HepG2 (cell line): Measurements from ENCODE around the gene WARS2. TPM values are rescaled to one million over a fixed set of nuclear protein-coding genes. Genes with fewer than 3 reads are reported as not detected.

Source experiments
- AGO2 ChIP-seq: fragments of 200-400 bp; formaldehyde crosslinking; optimal IDR thresholded peaks from 2 replicates; pipeline ENCODE3; 2017; ENCODE audit warnings: mild to moderate bottlenecking, low read depth, low read length, moderate library complexity
- E2F1 ChIP-seq: sonication (generic); formaldehyde crosslinking; IDR thresholded peaks from 2 replicates; pipeline ENCODE4 v1.5.0; 2020; ENCODE audit warnings: missing genetic modification reagents
- EED ChIP-seq: sonication (generic); formaldehyde crosslinking; IDR thresholded peaks from 2 replicates; pipeline ENCODE4 v1.5.0; 2020; ENCODE audit warnings: mild to moderate bottlenecking, missing genetic modification reagents
- GABPB1 ChIP-seq: IDR thresholded peaks from 2 replicates; pipeline ENCODE4 v1.6.1; 2016; ENCODE audit warnings: mild to moderate bottlenecking, missing genetic modification reagents, moderate library complexity, missing compliant biosample characterization
- GATA4 ChIP-seq: sonication (generic); IDR thresholded peaks from 2 replicates; pipeline ENCODE4 v1.6.1; 2016; ENCODE audit warnings: antibody characterized with exemption, low read depth, borderline replicate concordance
- KAT8 ChIP-seq: IDR thresholded peaks from 2 replicates; pipeline ENCODE4 v1.6.1; 2016; ENCODE audit warnings: missing genetic modification reagents, missing compliant biosample characterization
- KMT2B ChIP-seq: IDR thresholded peaks from 2 replicates; pipeline ENCODE4 v1.6.1; 2016; ENCODE audit warnings: missing genetic modification reagents, missing compliant biosample characterization
- MEIS2 ChIP-seq: sonication (generic); formaldehyde crosslinking; IDR thresholded peaks from 2 replicates; pipeline ENCODE4 v1.9.0; 2021; ENCODE audit warnings: mild to moderate bottlenecking, missing genetic modification reagents
- RFX5 ChIP-seq: IDR thresholded peaks from 2 replicates; pipeline ENCODE4 v1.6.1; 2011; ENCODE audit warnings: low read depth, low read length, improper control_type of control experiment
- RXRA ChIP-seq: sonication (generic); formaldehyde crosslinking; IDR thresholded peaks from 2 replicates; pipeline ENCODE4 v1.5.1; 2020; ENCODE audit warnings: missing genetic modification reagents
- THAP11 ChIP-seq: IDR thresholded peaks from 2 replicates; pipeline ENCODE4 v1.6.1; 2016; ENCODE audit warnings: missing biosample characterization, missing genetic modification reagents
- XRCC5 ChIP-seq: fragments of 200-400 bp; formaldehyde crosslinking; optimal IDR thresholded peaks from 2 replicates; pipeline ENCODE3; 2017; ENCODE audit warnings: mild to moderate bottlenecking, low read length
- ZFP36L2 ChIP-seq: sonication (generic); formaldehyde crosslinking; IDR thresholded peaks from 2 replicates; pipeline ENCODE4 v1.4.0; 2020; ENCODE audit warnings: missing genetic modification reagents
- ZNF230 ChIP-seq: sonication (generic); formaldehyde crosslinking; IDR thresholded peaks from 2 replicates; pipeline ENCODE4 v1.4.0; 2020; ENCODE audit warnings: mild to moderate bottlenecking, missing genetic modification reagents
- ZNF292 ChIP-seq: sonication (generic); formaldehyde crosslinking; IDR thresholded peaks from 2 replicates; pipeline ENCODE4 v1.8.1; 2022; ENCODE audit warnings: mild to moderate bottlenecking, low read depth, missing genetic modification reagents, borderline replicate concordance
- ZNF788 ChIP-seq: sonication (generic); formaldehyde crosslinking; IDR thresholded peaks from 2 replicates; pipeline ENCODE4 v1.5.0; 2020; ENCODE audit warnings: mild to moderate bottlenecking, missing genetic modification reagents, borderline replicate concordance
- polyA plus RNA-seq, 8 experiments: library from polyadenylated mRNA; depleted of rRNA in 3 of 8; stranded (reverse) in 7 of 8; unstranded in 1 of 8; fragments of >200 nt; fragmentation: Illumina TruSeq in 4 of 8; extraction: Trizol in 4 of 8; gene quantifications; 2 replicates each; pipeline versions ENCODE4 v1.2.1 to v1.2.3, GENCODE V29; 2011 to 2016; ENCODE audit warnings: low read depth in 4 of 8, missing spikeins in 1 of 8, mixed read lengths in 1 of 8; ENCODE audit not compliant: insufficient read depth in 1 of 8
- total RNA-seq, 5 experiments: library from RNA; depleted of rRNA; stranded (reverse); fragments of >200 nt; fragmentation: Illumina TruSeq; extraction: Trizol; gene quantifications; 2 replicates each; pipeline ENCODE4 v1.2.3, GENCODE V29; 2016; ENCODE audit warnings: low read depth in 1 of 5
- TF ChIP-seq, protein P1 (sequence below): sonication (generic); formaldehyde crosslinking; IDR thresholded peaks from 2 replicates; pipeline ENCODE4 v1.5.0; 2020; ENCODE audit warnings: mild to moderate bottlenecking, missing genetic modification reagents, borderline replicate concordance
- TF ChIP-seq, protein P2 (sequence below): sonication (generic); formaldehyde crosslinking; IDR thresholded peaks from 2 replicates; pipeline ENCODE4 v1.8.0; 2022; ENCODE audit warnings: mild to moderate bottlenecking, missing genetic modification reagents, borderline replicate concordance
- TF ChIP-seq, protein P3 (sequence below): sonication (generic); formaldehyde crosslinking; IDR thresholded peaks from 2 replicates; pipeline ENCODE4 v1.4.0; 2020; ENCODE audit warnings: mild to moderate bottlenecking, missing genetic modification reagents

The WARS2 gene
- total and polyA plus RNA-seq, 2 of the 13 experiments (the other 11 are each of a cell fraction or from before 2014, with no cell fraction given), result 12.4 to 18.8 TPM

DNA sequence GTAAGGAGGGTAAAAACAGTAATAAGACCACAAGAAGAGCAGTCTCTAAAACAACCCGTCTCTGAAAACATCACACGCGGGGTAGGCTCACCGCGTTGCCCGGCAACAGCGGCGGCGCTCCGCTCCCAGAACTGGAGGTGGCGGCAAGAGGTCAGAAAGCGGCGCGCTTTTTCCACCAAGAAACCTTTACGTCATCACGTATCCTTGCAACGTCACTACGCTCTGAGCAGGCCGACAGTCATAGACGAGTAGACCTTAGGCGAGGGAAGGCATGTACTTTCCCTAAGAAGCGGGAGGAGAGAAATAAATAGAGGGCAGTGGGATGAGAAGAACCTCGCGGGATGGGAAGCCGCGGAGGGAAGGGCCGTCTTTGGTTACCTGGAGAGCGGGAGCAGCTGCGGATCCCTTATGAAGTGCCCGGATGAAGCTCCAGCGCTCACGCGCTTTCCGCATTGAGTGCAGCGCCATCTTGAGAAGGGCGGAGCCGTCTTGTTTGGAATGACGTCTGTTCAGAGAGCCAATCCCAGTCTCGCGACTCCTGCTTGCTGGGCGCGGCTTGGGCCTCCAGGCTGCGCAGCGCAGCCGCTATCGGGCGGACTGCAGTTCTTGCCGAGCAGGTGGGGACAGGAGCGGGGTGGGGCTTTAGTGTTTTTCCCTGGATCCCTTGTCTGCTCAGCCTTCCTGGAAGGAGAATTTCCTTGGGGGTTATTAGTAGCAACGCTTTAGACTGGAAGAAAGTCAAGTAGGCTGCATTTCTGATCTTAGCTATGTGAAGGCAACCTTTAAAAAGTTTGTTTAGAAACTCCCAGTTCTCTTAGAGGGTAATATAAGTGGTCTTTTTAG, at the start of gene WARS2 (continued):
- TF ChIP-seq, protein P1, sequence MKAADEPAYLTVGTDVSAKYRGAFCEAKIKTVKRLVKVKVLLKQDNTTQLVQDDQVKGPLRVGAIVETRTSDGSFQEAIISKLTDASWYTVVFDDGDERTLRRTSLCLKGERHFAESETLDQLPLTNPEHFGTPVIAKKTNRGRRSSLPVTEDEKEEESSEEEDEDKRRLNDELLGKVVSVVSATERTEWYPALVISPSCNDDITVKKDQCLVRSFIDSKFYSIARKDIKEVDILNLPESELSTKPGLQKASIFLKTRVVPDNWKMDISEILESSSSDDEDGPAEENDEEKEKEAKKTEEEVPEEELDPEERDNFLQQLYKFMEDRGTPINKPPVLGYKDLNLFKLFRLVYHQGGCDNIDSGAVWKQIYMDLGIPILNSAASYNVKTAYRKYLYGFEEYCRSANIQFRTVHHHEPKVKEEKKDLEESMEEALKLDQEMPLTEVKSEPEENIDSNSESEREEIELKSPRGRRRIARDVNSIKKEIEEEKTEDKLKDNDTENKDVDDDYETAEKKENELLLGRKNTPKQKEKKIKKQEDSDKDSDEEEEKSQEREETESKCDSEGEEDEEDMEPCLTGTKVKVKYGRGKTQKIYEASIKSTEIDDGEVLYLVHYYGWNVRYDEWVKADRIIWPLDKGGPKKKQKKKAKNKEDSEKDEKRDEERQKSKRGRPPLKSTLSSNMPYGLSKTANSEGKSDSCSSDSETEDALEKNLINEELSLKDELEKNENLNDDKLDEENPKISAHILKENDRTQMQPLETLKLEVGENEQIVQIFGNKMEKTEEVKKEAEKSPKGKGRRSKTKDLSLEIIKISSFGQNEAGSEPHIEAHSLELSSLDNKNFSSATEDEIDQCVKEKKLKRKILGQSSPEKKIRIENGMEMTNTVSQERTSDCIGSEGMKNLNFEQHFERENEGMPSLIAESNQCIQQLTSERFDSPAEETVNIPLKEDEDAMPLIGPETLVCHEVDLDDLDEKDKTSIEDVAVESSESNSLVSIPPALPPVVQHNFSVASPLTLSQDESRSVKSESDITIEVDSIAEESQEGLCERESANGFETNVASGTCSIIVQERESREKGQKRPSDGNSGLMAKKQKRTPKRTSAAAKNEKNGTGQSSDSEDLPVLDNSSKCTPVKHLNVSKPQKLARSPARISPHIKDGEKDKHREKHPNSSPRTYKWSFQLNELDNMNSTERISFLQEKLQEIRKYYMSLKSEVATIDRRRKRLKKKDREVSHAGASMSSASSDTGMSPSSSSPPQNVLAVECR (CRISPR knock-in tag), result peak; percentile 80
- TF ChIP-seq KAT8 (CRISPR knock-in tag), result peak; percentile 92
- 0 out of 2 replicates have a peak, but pooled peaks have one; percentile 38 for TF ChIP-seq EED (CRISPR knock-in tag)
- TF ChIP-seq, protein P2, sequence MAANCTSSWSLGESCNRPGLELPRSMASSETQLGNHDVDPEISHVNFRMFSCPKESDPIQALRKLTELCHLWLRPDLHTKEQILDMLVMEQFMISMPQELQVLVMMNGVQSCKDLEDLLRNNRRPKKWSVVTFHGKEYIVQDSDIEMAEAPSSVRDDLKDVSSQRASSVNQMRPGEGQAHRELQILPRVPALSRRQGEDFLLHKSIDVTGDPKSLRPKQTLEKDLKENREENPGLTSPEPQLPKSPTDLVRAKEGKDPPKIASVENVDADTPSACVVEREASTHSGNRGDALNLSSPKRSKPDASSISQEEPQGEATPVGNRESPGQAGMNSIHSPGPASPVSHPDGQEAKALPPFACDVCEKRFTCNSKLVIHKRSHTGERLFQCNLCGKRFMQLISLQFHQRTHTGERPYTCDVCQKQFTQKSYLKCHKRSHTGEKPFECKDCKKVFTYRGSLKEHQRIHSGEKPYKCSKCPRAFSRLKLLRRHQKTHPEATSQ (CRISPR knock-in tag), result 0 out of 2 replicates have a peak, but pooled peaks have one; percentile 36
- peak; percentile 41; the same call in 1 of the 2 replicates for TF ChIP-seq GATA4
- TF ChIP-seq GABPB1 (CRISPR knock-in tag), result peak; percentile 69
- TF ChIP-seq ZNF230 (CRISPR knock-in tag), result peak; percentile 81; the same call in 1 of the 2 replicates
- TF ChIP-seq ZNF788 (CRISPR knock-in tag), result peak; percentile 47; the same call in 1 of the 2 replicates
- TF ChIP-seq XRCC5, result peak; percentile 23
- TF ChIP-seq THAP11 (CRISPR knock-in tag), result peak; percentile 69
- TF ChIP-seq RXRA, result peak; percentile 52; the same call in 1 of the 2 replicates
- TF ChIP-seq E2F1 (CRISPR knock-in tag), result peak; percentile 58; the same call in 1 of the 2 replicates
- TF ChIP-seq ZFP36L2, result peak; percentile 45; the same call in 1 of the 2 replicates
- peak; percentile 9; the same call in 1 of the 2 replicates for TF ChIP-seq RFX5
- TF ChIP-seq, protein P3, sequence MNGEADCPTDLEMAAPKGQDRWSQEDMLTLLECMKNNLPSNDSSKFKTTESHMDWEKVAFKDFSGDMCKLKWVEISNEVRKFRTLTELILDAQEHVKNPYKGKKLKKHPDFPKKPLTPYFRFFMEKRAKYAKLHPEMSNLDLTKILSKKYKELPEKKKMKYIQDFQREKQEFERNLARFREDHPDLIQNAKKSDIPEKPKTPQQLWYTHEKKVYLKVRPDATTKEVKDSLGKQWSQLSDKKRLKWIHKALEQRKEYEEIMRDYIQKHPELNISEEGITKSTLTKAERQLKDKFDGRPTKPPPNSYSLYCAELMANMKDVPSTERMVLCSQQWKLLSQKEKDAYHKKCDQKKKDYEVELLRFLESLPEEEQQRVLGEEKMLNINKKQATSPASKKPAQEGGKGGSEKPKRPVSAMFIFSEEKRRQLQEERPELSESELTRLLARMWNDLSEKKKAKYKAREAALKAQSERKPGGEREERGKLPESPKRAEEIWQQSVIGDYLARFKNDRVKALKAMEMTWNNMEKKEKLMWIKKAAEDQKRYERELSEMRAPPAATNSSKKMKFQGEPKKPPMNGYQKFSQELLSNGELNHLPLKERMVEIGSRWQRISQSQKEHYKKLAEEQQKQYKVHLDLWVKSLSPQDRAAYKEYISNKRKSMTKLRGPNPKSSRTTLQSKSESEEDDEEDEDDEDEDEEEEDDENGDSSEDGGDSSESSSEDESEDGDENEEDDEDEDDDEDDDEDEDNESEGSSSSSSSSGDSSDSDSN (CRISPR knock-in tag), result peak; percentile 51; the same call in 1 of the 2 replicates
- peak; percentile 71 for TF ChIP-seq AGO2
- TF ChIP-seq KMT2B (CRISPR knock-in tag), result peak; percentile 81; the same call in 1 of the 2 replicates
- TF ChIP-seq ZNF292, result no peak
- TF ChIP-seq MEIS2 (CRISPR knock-in tag), result no peak
